Panc1 (cell line): Measurements from ENCODE around the gene STK11IP.

ENCODE experiments used
- CTCF ChIP-seq: fragments of 450-650 bp; IDR thresholded peaks from 2 replicates; pipeline ENCODE4 v1.5.1; 2017; ENCODE audit warnings: mild to moderate bottlenecking
- POLR2AphosphoS5 ChIP-seq: IDR thresholded peaks from 2 replicates; pipeline ENCODE4 v1.6.1; 2012; ENCODE audit warnings: mild to moderate bottlenecking, low read depth, low read length, moderate library complexity
- SIN3A ChIP-seq: IDR thresholded peaks from 2 replicates; pipeline ENCODE4 v1.6.1; 2012; ENCODE audit warnings: low read depth, mild to moderate bottlenecking, low read length, moderate library complexity, borderline replicate concordance; ENCODE audit not compliant: insufficient read depth
- TCF7L2 ChIP-seq: IDR thresholded peaks from 2 replicates; pipeline ENCODE4 v1.6.1; 2011; ENCODE audit warnings: mild to moderate bottlenecking, low read depth, low read length, inconsistent platforms
- TF ChIP-seq, protein P1 (sequence below), 2 experiments: IDR thresholded peaks; 2 replicates each; pipeline ENCODE4 v1.6.1; 2011 to 2012; ENCODE audit warnings: low read depth in 2 of 2, control low read depth in 1 of 2, low read length in 1 of 2, mild to moderate bottlenecking in 1 of 2, moderate library complexity in 1 of 2; ENCODE audit not compliant: insufficient read depth in 1 of 2

DNA sequence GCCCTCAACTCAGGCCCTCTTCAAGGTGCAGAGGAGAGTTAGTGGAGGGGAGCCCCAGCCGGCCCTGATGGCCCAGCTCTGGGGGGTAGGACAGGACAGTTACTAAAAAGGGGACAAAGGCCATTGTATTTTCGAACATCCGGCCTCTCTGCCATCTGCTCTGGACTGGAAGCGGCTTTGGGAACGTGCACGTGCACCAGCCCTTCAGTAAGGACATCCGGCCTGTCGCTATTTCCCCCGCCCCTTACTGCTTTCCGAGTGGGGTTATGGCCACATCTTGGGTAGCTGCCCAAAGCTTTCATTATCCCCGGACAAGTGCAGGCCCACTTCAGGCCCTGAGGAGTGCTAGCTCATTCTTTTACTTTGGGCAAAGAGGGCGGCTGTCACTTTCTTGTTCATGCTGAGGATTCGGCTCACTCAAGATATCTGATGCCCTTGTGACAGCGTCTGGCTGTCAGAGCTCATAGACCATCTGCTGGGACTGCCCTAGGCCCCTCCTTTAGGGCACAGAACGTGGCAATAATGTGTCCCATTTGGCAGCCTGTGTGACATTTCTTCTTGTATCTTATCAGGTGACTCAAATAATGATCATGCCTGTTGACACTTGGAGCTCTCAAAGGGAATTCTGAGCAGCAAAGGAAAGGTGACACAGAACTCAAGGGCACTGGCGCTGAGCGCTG, 47.3 kb downstream of the STK11IP start:
- no peak for TF ChIP-seq CTCF
- no peak for TF ChIP-seq SIN3A
- TF ChIP-seq POLR2AphosphoS5, result no peak
- TF ChIP-seq, protein P1, sequence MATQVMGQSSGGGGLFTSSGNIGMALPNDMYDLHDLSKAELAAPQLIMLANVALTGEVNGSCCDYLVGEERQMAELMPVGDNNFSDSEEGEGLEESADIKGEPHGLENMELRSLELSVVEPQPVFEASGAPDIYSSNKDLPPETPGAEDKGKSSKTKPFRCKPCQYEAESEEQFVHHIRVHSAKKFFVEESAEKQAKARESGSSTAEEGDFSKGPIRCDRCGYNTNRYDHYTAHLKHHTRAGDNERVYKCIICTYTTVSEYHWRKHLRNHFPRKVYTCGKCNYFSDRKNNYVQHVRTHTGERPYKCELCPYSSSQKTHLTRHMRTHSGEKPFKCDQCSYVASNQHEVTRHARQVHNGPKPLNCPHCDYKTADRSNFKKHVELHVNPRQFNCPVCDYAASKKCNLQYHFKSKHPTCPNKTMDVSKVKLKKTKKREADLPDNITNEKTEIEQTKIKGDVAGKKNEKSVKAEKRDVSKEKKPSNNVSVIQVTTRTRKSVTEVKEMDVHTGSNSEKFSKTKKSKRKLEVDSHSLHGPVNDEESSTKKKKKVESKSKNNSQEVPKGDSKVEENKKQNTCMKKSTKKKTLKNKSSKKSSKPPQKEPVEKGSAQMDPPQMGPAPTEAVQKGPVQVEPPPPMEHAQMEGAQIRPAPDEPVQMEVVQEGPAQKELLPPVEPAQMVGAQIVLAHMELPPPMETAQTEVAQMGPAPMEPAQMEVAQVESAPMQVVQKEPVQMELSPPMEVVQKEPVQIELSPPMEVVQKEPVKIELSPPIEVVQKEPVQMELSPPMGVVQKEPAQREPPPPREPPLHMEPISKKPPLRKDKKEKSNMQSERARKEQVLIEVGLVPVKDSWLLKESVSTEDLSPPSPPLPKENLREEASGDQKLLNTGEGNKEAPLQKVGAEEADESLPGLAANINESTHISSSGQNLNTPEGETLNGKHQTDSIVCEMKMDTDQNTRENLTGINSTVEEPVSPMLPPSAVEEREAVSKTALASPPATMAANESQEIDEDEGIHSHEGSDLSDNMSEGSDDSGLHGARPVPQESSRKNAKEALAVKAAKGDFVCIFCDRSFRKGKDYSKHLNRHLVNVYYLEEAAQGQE (IDR thresholded peaks at IDR 0.05; ENCODE audit: insufficient read depth in 1 of 2, low read depth in 2 of 2, low read length in 1 of 2), result no peak
- TF ChIP-seq TCF7L2, result no peak
